OCI-LY7 (cell line): ENCODE data around the gene SLC25A15. TPM values are rescaled to one million over a fixed set of nuclear protein-coding genes. Genes with fewer than 3 reads are reported as not detected.

Experiments used
- BruUV-seq: library from RNA; stranded (reverse); fragments of 400-500 nt; replicated peaks from 2 replicates; lab custom pipeline; 2021; lab: Mats Ljungman, UMichigan
- CTCF ChIA-PET: fragments of 300-600 bp; sonication (Branson Sonifier 250); formaldehyde crosslinking; loops from one replicate; lab custom pipeline; 2022; ENCODE audit warnings: antibody characterized with exemption; ENCODE audit not compliant: unreplicated experiment; lab: Charles Lee
- POLR2A ChIA-PET: fragments of 300-600 bp; sonication (Branson Sonifier 250); formaldehyde crosslinking; loops from one replicate; lab custom pipeline; 2022; ENCODE audit warnings: antibody characterized with exemption; lab: Charles Lee
- DNase-seq: peaks from one replicate; pipeline ENCODE4 v3.0.0-alpha.2; 2015; ENCODE audit warnings: low spot score
- H2AFZ ChIP-seq: fragments of 200-600 bp; sonication (generic), shearing (Covaris generic); 2 replicates; pipeline ENCODE4 v1.6.1; 2014; ENCODE audit warnings: mild to moderate bottlenecking, antibody characterized with exemption, low read length, moderate library complexity
- H3K27ac ChIP-seq: fragments of 200-600 bp; sonication (generic); 2 replicates; pipeline ENCODE4 v1.5.1; 2014; ENCODE audit warnings: mixed run types, low read depth, mild to moderate bottlenecking, moderate library complexity, low read length, inconsistent platforms; ENCODE audit not compliant: poor library complexity, severe bottlenecking
- H3K36me3 ChIP-seq: fragments of 200-600 bp; sonication (generic); 2 replicates; pipeline ENCODE4 v1.6.1; 2014; ENCODE audit warnings: mild to moderate bottlenecking, antibody characterized with exemption, low read length, moderate library complexity, mixed read lengths; ENCODE audit not compliant: insufficient read depth
- H3K4me1 ChIP-seq: fragments of 200-600 bp; sonication (generic); 2 replicates; pipeline ENCODE4 v1.5.1; 2014; ENCODE audit warnings: mild to moderate bottlenecking, low read length; ENCODE audit not compliant: insufficient read depth, poor library complexity, severe bottlenecking
- H3K4me2 ChIP-seq: fragments of 200-600 bp; sonication (generic); 2 replicates; pipeline ENCODE4 v1.6.1; 2014; ENCODE audit warnings: mild to moderate bottlenecking, low read length
- H3K4me3 ChIP-seq: fragments of 200-600 bp; sonication (generic); 2 replicates; pipeline ENCODE4 v1.5.1; 2014; ENCODE audit warnings: mild to moderate bottlenecking, low read depth, low read length; ENCODE audit not compliant: poor library complexity, severe bottlenecking
- H3K79me2 ChIP-seq: fragments of 200-600 bp; sonication (generic); 2 replicates; pipeline ENCODE4 v1.6.1; 2016; ENCODE audit warnings: low read depth, mild to moderate bottlenecking, low read length, moderate library complexity, mixed read lengths; ENCODE audit not compliant: insufficient read depth
- H3K9me2 ChIP-seq: fragments of 200-600 bp; sonication (generic); 2 replicates; pipeline ENCODE4 v1.6.1; 2016; ENCODE audit warnings: mild to moderate bottlenecking, low read length, mixed read lengths; ENCODE audit not compliant: insufficient read depth
- H3K9me3 ChIP-seq: fragments of 200-600 bp; sonication (generic); 2 replicates; pipeline ENCODE4 v1.6.1; 2014; ENCODE audit warnings: mild to moderate bottlenecking, mixed run types, low read length, mixed read lengths
- H4K20me1 ChIP-seq: fragments of 200-600 bp; sonication (generic); 2 replicates; pipeline ENCODE4 v1.6.1; 2014; ENCODE audit warnings: mild to moderate bottlenecking, antibody characterized with exemption, low read length, moderate library complexity, mixed read lengths; ENCODE audit not compliant: insufficient read depth
- EZH2phosphoT487 ChIP-seq: fragments of 200-600 bp; sonication (generic); IDR thresholded peaks from 2 replicates; pipeline ENCODE4 v1.6.1; 2018; ENCODE audit warnings: low read depth, borderline replicate concordance, mild to moderate bottlenecking, mixed run types, antibody characterized with exemption, low read length, moderate library complexity, mixed read lengths
- intact Hi-C: fragments of 100-400 bp; cut with micrococcal nuclease; formaldehyde crosslinking; loops from one replicate; pipeline ENCODE4 v1.10.0; 2022; ENCODE audit not compliant: unreplicated experiment
- total RNA-seq, 2 experiments: library from RNA; depleted of rRNA in 1 of 2; stranded (reverse); fragments of >200 nt in 1 of 2; shearing (Covaris generic) in 1 of 2; gene quantifications; 2 replicates each; pipeline ENCODE4 v1.2.3, GENCODE V29; 2014 to 2022
- TF ChIP-seq, protein P1 (sequence below): fragments of 200-600 bp; sonication (generic); conservative IDR thresholded peaks from 2 replicates; pipeline ENCODE4 v1.5.1; 2014; ENCODE audit warnings: mild to moderate bottlenecking, antibody characterized with exemption, low read length, moderate library complexity, mixed read lengths

Gene SLC25A15
- total RNA-seq, 2 experiments from 2014 or later = 56.3 to 71.0 TPM

DNA sequence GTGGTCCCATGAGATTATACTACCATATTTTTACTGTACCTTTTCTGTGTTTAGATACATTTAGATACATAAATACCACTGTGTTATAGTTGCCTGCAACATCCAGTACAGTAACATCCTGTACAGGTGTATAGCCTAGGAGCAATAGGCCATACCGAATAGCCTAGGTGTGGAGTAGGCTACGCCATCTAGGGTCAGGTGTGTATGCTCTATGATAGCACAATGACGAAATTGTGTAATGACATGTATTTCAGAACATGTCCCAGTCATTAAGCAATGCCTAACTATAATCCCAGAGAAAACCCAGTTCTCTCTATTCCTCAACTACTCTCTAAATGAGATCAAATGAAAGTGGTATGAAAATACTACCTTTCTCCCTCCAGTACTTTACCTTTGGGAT, 3.9 kb downstream of the SLC25A15 start:
- H3K4me2 ChIP-seq = peak overlapping the region; percentile 58
- DNase-seq = no peak
- peak overlapping the region; percentile 47 for H3K4me3 ChIP-seq
- peaks cover 45% of the 10 kb centered on the region for H3K4me1 ChIP-seq
- H3K27ac ChIP-seq = peak overlapping the region; percentile 92
- ChIA-PET POLR2A (interaction anchor here (0.7 to 1.6 kb wide), 2 partner anchors 10 to 21 kb away, joined by 3 to 4 read pairs; no protein-coding TSS in a partner anchor), CTCF (no interaction called here)
- no TSS peak for BruUV-seq
- intact Hi-C loops = loop anchor here (5.0 kb wide), 3 partner anchors 199 to 709 kb away; partner anchors contain the start of gene WBP4
- no peaks in the 10 kb centered on the region for H4K20me1 ChIP-seq
- H3K9me2 ChIP-seq = no peaks in the 10 kb centered on the region
- H2AFZ ChIP-seq = no peak overlapping the region
- H3K79me2 ChIP-seq = peaks cover 34% of the 10 kb centered on the region; the same call in 1 of the 2 replicates
- TF ChIP-seq, protein P1, sequence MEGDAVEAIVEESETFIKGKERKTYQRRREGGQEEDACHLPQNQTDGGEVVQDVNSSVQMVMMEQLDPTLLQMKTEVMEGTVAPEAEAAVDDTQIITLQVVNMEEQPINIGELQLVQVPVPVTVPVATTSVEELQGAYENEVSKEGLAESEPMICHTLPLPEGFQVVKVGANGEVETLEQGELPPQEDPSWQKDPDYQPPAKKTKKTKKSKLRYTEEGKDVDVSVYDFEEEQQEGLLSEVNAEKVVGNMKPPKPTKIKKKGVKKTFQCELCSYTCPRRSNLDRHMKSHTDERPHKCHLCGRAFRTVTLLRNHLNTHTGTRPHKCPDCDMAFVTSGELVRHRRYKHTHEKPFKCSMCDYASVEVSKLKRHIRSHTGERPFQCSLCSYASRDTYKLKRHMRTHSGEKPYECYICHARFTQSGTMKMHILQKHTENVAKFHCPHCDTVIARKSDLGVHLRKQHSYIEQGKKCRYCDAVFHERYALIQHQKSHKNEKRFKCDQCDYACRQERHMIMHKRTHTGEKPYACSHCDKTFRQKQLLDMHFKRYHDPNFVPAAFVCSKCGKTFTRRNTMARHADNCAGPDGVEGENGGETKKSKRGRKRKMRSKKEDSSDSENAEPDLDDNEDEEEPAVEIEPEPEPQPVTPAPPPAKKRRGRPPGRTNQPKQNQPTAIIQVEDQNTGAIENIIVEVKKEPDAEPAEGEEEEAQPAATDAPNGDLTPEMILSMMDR = peak; percentile 37; the same call in 1 of the 2 replicates
- no peak for TF ChIP-seq EZH2phosphoT487
- H3K36me3 ChIP-seq = peaks cover 42% of the 10 kb centered on the region
- no peaks in the 10 kb centered on the region for H3K9me3 ChIP-seq

DNA sequence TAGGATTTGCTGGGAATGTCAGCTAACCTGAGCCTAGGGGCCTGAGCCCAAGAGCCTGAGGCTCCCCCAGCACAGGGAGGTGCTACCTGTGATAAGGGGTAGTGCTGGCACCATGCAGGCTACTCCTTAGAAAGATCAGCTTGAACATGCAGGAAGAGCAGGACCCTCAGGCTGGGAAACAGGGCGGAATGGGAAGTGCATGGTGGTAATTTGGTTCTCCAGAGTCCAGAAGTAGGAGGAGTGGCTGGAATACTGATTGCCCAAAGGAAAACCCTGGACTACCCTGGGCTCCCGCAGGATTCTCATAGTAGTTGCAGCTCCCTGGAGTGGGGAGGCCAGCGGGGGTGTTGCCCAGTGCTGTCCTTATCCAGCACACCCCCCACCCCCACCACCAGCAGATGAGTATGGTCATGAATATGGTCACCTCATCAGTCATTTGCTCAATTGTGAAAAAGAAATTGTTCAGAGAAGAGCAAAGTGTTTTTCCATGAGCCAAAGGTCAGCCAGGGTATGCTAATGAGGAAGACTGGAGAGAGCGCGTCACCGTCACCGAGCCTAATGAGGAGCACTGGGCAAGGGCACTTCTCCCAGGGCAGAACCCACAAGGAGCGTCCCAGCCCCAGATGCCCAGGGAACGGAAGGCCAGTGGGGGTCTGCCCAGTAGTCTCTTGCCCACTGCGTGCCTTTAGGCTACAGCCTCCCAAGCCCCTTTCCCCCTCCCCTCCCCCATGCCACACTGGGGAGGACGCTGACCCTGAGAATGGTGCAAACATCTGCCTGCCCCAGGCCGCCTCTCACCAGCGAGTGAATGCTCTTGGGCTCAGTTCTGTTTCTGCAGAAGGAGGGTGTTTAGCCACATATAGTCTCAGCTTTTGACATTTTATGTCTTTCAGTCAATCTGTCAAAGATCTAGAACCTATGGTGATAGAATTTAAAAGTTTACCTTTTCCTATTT, 5.3 kb downstream of the SLC25A15 start:
- intact Hi-C loops = loop anchor here (5.0 kb wide), 3 partner anchors 198 to 708 kb away; partner anchors contain the start of gene WBP4
- Histone ChIP-seq H3K4me2 (no peak overlapping the region), H3K79me2 (peaks cover 26% of the 10 kb centered on the region; the same call in 1 of the 2 replicates), H3K4me1 (peaks cover 40% of the 10 kb centered on the region), H3K9me2 (no peaks in the 10 kb centered on the region), H3K4me3 (no peak overlapping the region), H3K9me3 (no peaks in the 10 kb centered on the region), H3K27ac (no peak overlapping the region), H2AFZ (no peak overlapping the region), H4K20me1 (no peaks in the 10 kb centered on the region), H3K36me3 (peaks cover 55% of the 10 kb centered on the region)
- BruUV-seq = no TSS peak
- POLR2A ChIA-PET = interaction anchor here (0.7 to 1.6 kb wide), 3 partner anchors 19 to 151 kb away, joined by 3 to 4 read pairs (median 4); no protein-coding TSS in a partner anchor
- TF ChIP-seq, protein P1 = no peak
- TF ChIP-seq EZH2phosphoT487 = no peak
- DNase-seq = no peak
- CTCF ChIA-PET = no interaction called here
